HL-60 (cell line): Measurements from ENCODE around the gene NR0B2.

Source experiments
- DNase-seq, 2 experiments: peaks; one replicate each; pipeline ENCODE4 v3.0.0-alpha.2; 2010 to 2020; ENCODE audit warnings: low read depth in 1 of 2, low spot score in 1 of 2
- H3K27ac ChIP-seq: fragments of 250-450 bp; sonication (Bioruptor Pico); replicated peaks from 2 replicates; pipeline ENCODE4 v1.5.1; 2020; ENCODE audit warnings: mild to moderate bottlenecking, moderate library complexity
- H3K27me3 ChIP-seq: fragments of 250-450 bp; sonication (Bioruptor Pico); 2 replicates; pipeline ENCODE4 v1.5.1; 2021; ENCODE audit warnings: mild to moderate bottlenecking, moderate library complexity; ENCODE audit not compliant: insufficient read depth, poor library complexity, severe bottlenecking
- H3K4me3 ChIP-seq: replicated peaks from 2 replicates; pipeline ENCODE4 v1.5.1; 2011; ENCODE audit warnings: mild to moderate bottlenecking, control low read depth, low read length; ENCODE audit not compliant: insufficient read depth
- CTCF ChIP-seq: IDR thresholded peaks from one replicate; pipeline ENCODE4 v1.5.1; 2011; ENCODE audit warnings: low read length, control low read depth, inconsistent platforms; ENCODE audit not compliant: insufficient read depth
- GABPA ChIP-seq: IDR thresholded peaks from 2 replicates; pipeline ENCODE4 v1.6.1; 2012; ENCODE audit warnings: low read depth
- POLR2AphosphoS5 ChIP-seq: IDR thresholded peaks from 2 replicates; pipeline ENCODE4 v1.6.1; 2012; ENCODE audit warnings: low read depth
- REST ChIP-seq: IDR thresholded peaks from 2 replicates; pipeline ENCODE4 v1.6.1; 2012; ENCODE audit warnings: low read depth; ENCODE audit not compliant: insufficient replicate concordance
- SPI1 ChIP-seq: IDR thresholded peaks from 2 replicates; pipeline ENCODE4 v1.6.1; 2012; ENCODE audit warnings: low read depth, mild to moderate bottlenecking, borderline replicate concordance

Gene NR0B2

DNA sequence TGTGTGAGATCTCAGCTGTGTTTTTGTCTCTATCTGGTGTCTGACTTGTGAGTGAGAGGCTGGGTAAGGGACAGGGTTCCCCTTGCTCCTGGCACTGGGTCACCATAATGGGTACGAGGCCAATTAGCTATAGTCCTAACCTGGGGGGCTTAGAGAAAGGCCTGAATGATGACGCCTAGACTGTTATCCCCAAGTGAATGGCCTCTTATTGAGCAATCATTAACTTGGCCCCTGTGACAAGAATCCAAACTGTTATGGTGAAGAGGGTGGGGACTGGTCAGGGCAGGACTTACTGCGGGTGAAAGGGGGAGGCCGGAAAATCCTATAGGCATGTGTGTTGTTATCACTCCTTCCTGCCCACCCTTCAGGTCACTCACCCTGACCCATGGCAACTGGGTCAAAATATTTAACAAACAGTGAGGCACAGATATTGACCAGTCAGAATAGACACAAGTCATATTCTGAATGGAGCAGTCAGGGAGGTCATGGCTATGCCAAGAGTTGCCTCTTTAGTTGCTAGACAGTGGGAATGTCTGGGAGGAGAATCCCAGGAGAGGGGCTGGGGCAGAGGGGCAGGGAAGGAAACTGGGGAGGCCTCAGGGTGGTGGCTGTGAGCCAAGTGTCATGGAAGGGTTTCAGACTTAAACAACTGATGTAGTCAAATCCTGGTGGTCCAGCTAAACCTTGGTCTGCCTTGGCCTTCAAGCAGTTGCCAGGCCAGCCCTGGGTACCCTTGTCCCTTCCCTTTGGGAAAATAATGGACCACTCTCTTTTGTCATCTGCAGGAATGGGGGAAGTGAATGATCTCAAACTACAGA lies 3.2 kb downstream of the NR0B2 start:
- TF ChIP-seq CTCF (no peak), GABPA (no peak), POLR2AphosphoS5 (no peak), SPI1 (no peak), REST (no peak)
- H3K27me3 ChIP-seq: no peaks in the 10 kb centered on the region
- DNase-seq: no peak
- H3K4me3 ChIP-seq: no peak overlapping the region
- no peak overlapping the region for H3K27ac ChIP-seq

DNA sequence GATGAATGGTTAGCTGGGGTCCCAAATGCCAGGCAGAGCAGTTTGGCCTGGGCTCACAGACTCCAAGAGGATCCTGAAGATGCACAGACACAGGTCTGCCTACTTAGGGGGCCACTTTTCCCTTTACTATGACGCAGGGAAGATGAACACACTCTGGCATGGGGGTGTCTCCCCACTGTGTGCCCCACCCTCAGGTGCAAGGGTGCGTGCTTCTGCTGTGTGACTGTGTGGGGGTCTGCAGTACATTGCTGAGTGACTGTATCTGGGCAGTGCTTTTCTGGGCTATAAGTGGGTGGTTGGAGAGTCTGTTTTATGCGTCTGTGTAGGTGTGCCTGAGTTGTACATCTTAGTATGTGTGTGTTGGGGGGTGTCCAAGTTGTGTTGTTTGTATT lies 3.8 kb downstream of the NR0B2 start:
- no peaks in the 10 kb centered on the region for H3K27me3 ChIP-seq
- TF ChIP-seq POLR2AphosphoS5 (no peak), GABPA (no peak), CTCF (no peak), REST (no peak), SPI1 (no peak)

DNA sequence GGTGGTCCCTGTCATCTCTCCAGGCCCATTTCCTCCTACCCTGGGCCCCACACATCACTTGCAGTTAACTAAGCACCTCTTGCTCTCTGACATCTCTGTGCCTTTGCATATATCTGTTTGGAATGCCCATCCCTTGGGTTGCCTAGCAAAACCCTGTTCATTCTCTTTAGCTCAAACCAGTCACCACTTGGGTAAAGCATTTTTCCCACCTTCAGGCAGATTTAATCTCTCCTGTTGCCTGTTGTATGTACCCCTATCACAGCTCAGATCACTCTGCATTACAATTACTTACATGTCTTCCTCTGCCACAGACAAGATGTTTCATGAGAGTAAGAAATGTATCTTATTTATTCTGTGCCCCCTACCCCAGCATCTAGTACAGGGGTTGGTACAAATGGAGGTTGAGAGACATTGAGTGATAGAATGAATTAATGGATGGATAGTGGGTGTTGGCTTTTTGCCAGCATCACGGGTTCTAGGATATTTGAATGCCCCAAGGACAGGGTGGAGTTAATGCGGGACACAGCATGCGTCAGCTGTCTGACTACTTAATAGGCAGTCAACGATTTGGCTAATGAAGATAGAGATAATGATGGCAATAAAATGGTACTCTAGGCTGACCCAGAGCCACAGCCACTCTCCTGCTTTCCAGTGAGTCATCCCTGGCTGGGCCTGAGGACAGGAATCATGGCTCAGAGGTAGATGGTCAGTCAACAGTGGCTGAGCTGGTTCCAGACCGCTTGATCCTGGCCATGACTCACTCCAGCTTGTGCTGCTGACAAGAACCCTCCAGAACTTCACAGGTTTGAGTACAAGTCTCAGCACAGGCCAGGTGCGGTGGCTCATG lies 6.5 kb downstream of the NR0B2 start:
- no peak for DNase-seq
- Histone ChIP-seq H3K27ac (no peak overlapping the region), H3K27me3 (no peaks in the 10 kb centered on the region), H3K4me3 (no peak overlapping the region)
- TF ChIP-seq CTCF (no peak), SPI1 (no peak), GABPA (no peak), REST (no peak), POLR2AphosphoS5 (no peak)

More for the DNA sequence above, 3.8 kb downstream of the NR0B2 start:
- no peak for DNase-seq
- Histone ChIP-seq H3K27ac (no peak overlapping the region), H3K4me3 (no peak overlapping the region)
